KMS-11 (cell line): ENCODE results near the gene CHP1.
"Not testable (repeated sequence)": the region's sequence is repeated elsewhere in the genome, so short reads cannot be mapped to it uniquely, and the experiment has no call there.

ENCODE experiments used
- H2AFZ ChIP-seq: fragments of 200-600 bp; sonication (generic); 2 replicates; pipeline ENCODE4 v1.6.1; 2016; ENCODE audit warnings: antibody characterized with exemption, mixed run types, low read depth
- H3K27ac ChIP-seq: fragments of 200-600 bp; sonication (generic); 2 replicates; pipeline ENCODE4 v1.6.1; 2016; ENCODE audit warnings: mild to moderate bottlenecking, mixed run types
- H3K27me3 ChIP-seq: fragments of 200-600 bp; sonication (generic); 2 replicates; pipeline ENCODE4 v1.6.1; 2017; ENCODE audit warnings: mild to moderate bottlenecking, low read depth, mixed run types, moderate library complexity; ENCODE audit not compliant: insufficient read depth
- H3K36me3 ChIP-seq: fragments of 200-600 bp; sonication (generic); 2 replicates; pipeline ENCODE4 v1.6.1; 2017; ENCODE audit warnings: mild to moderate bottlenecking, mixed run types; ENCODE audit not compliant: insufficient read depth
- H3K4me1 ChIP-seq: fragments of 200-600 bp; sonication (generic); 2 replicates; pipeline ENCODE4 v1.6.1; 2016; ENCODE audit warnings: mild to moderate bottlenecking, low read depth, mixed run types; ENCODE audit not compliant: poor library complexity, severe bottlenecking
- H3K4me2 ChIP-seq: fragments of 200-600 bp; sonication (generic); 2 replicates; pipeline ENCODE4 v1.7.0; 2016; ENCODE audit warnings: mild to moderate bottlenecking, mixed run types
- H3K4me3 ChIP-seq: fragments of 200-600 bp; sonication (generic); IDR thresholded peaks from 2 replicates; pipeline ENCODE4 v1.6.1; 2017; ENCODE audit warnings: low read depth, low read length, mixed read lengths; ENCODE audit not compliant: insufficient read depth
- H3K79me2 ChIP-seq: fragments of 200-600 bp; sonication (generic); 2 replicates; pipeline ENCODE4 v1.6.1; 2016; ENCODE audit warnings: low read depth, mixed run types; ENCODE audit not compliant: insufficient read depth
- H3K9ac ChIP-seq: fragments of 200-600 bp; sonication (generic); 2 replicates; pipeline ENCODE4 v1.6.1; 2016; ENCODE audit warnings: mild to moderate bottlenecking, mixed run types
- H4K20me1 ChIP-seq: fragments of 200-600 bp; sonication (generic); 2 replicates; pipeline ENCODE4 v1.6.1; 2016; ENCODE audit warnings: mild to moderate bottlenecking, mixed run types; ENCODE audit not compliant: insufficient read depth
- TF ChIP-seq, protein P1 (sequence below): fragments of 200-600 bp; sonication (generic); conservative IDR thresholded peaks from 2 replicates; pipeline ENCODE4 v1.6.1; 2017; ENCODE audit warnings: low read depth, mild to moderate bottlenecking, antibody characterized with exemption, low read length, moderate library complexity, mixed read lengths

Gene CHP1

DNA sequence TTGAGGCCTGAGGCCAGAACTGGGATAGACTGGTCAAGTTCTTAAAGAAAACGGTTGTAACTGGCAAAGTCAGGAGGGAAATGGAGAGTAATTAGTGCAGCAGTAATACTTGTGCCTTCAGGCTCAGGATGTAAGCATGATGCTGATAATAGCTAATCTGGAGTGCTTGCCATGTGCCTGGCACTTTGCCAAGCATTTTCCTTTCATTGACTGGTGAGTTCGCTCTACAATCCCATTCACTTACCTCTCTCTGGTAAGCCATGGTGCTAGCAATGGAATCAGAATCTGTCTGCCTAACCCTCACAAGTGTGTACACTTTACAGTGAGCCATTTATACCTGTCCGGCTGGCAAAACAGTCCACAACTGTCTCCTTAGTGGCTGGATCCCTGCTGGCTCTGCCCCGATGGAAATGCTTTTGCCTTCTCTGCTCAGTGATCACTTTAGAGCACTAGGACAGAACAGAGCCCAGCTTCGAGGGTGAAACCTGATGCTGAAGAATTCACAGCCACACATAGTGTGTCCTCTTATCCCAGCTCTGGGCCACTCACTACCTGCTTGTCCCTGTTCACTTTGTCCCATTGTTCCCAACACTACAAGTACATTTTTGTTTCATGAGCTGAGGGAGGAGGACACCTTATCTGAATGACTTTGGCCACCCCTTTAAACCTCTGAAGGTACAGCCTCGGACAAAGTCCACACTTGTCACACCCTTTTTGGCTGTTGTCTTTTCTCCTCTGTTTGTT lies 10.3 kb downstream of the CHP1 start:
- TF ChIP-seq, protein P1, sequence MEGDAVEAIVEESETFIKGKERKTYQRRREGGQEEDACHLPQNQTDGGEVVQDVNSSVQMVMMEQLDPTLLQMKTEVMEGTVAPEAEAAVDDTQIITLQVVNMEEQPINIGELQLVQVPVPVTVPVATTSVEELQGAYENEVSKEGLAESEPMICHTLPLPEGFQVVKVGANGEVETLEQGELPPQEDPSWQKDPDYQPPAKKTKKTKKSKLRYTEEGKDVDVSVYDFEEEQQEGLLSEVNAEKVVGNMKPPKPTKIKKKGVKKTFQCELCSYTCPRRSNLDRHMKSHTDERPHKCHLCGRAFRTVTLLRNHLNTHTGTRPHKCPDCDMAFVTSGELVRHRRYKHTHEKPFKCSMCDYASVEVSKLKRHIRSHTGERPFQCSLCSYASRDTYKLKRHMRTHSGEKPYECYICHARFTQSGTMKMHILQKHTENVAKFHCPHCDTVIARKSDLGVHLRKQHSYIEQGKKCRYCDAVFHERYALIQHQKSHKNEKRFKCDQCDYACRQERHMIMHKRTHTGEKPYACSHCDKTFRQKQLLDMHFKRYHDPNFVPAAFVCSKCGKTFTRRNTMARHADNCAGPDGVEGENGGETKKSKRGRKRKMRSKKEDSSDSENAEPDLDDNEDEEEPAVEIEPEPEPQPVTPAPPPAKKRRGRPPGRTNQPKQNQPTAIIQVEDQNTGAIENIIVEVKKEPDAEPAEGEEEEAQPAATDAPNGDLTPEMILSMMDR: no peak
- Histone ChIP-seq H3K79me2 (no peaks in the 10 kb centered on the region), H3K27me3 (no peaks in the 10 kb centered on the region), H2AFZ (no peak overlapping the region), H3K4me3 (no peak overlapping the region), H3K9ac (no peak overlapping the region), H3K4me1 (no peaks in the 10 kb centered on the region), H3K27ac (no peak overlapping the region), H3K4me2 (no peak overlapping the region), H4K20me1 (no peaks in the 10 kb centered on the region), H3K36me3 (no peaks in the 10 kb centered on the region; the same call in 1 of the 2 replicates)

DNA sequence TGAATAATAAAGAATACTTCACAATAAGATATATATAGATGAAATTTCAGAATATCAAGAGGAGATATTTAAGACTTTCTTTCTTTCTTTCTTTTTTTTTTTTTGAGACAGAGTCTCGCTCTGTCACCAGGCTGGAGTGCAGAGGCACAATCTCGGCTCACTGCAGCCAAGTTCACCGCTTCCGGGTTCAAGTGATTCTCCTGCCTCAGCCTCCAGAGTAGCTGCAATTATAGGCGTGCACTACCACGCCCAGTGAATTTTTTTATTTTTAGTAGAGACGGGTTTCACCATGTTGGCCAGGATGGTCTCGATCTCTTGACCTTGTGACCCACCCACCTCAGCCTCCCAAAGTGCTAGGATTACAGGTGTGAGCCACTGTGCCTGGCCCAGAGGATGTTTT lies 19.7 kb downstream of the CHP1 start:
- not testable (repeated sequence) for H3K36me3 ChIP-seq, H3K27me3 ChIP-seq, H3K79me2 ChIP-seq, H4K20me1 ChIP-seq, H3K4me3 ChIP-seq, H3K9ac ChIP-seq, H2AFZ ChIP-seq, H3K4me2 ChIP-seq, H3K27ac ChIP-seq, H3K4me1 ChIP-seq

DNA sequence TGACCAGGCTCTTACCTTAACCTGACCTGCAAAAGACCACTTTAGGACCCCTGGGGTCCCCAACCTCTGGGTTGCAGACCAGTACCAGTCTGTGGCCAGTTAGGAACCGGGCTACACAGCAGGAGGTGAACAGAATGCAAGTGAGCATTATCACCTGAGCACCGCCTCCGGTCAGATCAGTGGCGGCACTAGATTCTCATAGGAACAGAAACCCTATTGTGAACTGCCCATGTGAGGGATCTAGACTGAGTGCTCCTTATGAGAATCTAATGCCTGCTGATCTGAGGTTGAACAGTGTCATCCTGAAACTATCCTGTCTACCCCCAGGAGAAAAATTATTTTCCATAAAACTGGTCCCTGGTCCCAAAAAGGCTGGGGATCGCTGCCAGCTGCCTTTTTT lies 20.3 kb downstream of the CHP1 start:
- Histone ChIP-seq H3K4me1 (no peaks in the 10 kb centered on the region), H3K27me3 (no peaks in the 10 kb centered on the region), H3K9ac (no peak overlapping the region), H2AFZ (no peak overlapping the region), H4K20me1 (no peaks in the 10 kb centered on the region), H3K27ac (no peak overlapping the region), H3K4me3 (no peak overlapping the region), H3K79me2 (no peaks in the 10 kb centered on the region), H3K36me3 (no peaks in the 10 kb centered on the region), H3K4me2 (no peak overlapping the region)
- TF ChIP-seq, protein P1: no peak

DNA sequence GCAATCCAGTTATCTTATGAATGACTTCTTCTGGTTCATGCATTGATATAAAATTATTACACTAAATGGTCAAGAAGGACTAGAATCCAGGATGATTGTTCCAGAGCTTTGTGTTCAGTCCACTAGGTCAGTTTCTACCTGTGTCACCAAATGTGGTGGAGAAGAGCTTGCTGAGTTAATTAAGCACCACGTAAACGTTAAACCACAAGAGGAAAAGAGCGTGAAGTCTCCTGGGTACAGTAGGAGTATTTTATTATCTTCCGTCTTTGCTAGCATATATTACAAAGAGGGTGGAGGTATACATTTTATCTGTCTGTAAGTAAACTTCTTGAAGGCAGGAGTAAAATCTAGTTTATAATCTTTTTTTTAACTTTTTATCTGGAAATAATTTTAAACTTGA lies 23.5 kb downstream of the CHP1 start:
- Histone ChIP-seq H3K4me2 (no peak overlapping the region), H4K20me1 (no peaks in the 10 kb centered on the region), H2AFZ (no peak overlapping the region), H3K27ac (no peak overlapping the region), H3K79me2 (no peaks in the 10 kb centered on the region), H3K4me3 (no peak overlapping the region), H3K4me1 (no peaks in the 10 kb centered on the region), H3K36me3 (no peaks in the 10 kb centered on the region), H3K27me3 (no peaks in the 10 kb centered on the region), H3K9ac (no peak overlapping the region)
- TF ChIP-seq, protein P1: no peak

DNA sequence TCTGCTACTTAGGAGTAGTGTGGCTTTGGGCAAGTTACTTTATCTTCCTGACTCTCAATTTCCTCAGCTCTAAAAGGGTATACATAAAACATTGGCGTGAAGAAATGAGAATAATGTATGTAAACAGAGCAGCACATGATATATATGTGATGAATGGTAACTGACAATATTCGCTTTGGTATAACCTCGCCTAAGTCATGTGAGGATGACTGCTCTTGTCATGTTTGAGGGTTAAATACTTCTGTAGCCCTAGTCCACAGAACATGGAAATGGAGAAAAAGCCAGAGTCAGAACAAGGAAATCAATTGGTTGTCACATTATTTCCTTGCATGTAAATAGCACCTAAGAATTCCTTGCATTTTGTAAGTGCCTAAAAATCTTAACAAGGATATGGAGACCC lies 25.0 kb downstream of the CHP1 start:
- Histone ChIP-seq H3K27me3 (no peaks in the 10 kb centered on the region), H3K4me2 (no peak overlapping the region), H3K79me2 (no peaks in the 10 kb centered on the region), H3K36me3 (no peaks in the 10 kb centered on the region), H3K4me1 (no peaks in the 10 kb centered on the region), H3K9ac (no peak overlapping the region), H3K27ac (no peak overlapping the region), H4K20me1 (no peaks in the 10 kb centered on the region), H2AFZ (no peak overlapping the region), H3K4me3 (no peak overlapping the region)
- TF ChIP-seq, protein P1: no peak
